Fibroblast of skin of right quadriceps (primary cell): ENCODE data around the gene LAMA5.

ENCODE experiments used
- DNase-seq: peaks from one replicate; pipeline ENCODE4 v3.0.0-alpha.2; 2013

LAMA5 gene

DNA sequence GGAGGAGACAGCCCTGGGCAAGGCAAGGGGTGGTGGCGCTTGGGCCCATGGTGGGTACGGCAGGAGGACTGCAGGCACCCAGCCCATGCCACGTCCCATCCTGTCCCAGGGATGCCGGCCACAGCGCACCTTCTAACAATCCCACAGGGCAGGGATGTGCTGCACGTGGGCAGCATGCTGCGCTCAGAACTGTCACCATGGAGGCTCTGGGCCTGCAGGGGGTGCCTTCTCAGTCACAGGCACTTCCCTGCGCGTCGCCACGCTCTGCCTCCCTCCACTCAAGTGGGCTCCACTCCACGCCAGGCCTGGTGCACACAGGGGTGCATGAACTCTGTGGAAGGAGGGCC lies 37.6 kb upstream of the LAMA5 start:
- DNase-seq = no peak

DNA sequence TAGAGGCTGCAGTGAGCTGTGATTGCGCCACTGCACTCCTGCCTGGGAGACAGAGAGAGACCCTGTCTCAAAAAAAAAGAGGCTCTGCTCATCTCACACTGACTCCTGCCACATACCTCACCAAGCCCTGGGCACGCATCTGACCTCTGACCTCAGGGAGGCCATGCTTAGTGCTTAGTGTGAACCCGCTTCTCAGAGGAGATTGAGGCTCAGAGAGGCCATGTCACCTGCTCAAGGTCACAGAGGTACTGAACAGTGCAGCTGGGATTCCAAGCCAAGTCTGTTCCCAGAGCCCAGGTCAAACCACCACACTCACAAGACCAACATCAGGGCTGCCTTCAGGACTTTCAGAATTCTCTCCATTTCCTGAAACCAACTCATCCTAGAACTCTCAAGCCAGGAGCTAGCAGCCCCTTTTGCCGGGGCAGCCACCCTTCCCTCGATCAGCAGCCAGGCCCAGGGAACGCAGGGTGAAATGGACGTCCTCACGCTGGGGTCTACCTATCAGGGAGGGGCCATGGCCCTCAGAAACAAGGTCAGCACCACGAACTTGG lies 37.1 kb upstream of the LAMA5 start:
- DNase-seq = no peak

DNA sequence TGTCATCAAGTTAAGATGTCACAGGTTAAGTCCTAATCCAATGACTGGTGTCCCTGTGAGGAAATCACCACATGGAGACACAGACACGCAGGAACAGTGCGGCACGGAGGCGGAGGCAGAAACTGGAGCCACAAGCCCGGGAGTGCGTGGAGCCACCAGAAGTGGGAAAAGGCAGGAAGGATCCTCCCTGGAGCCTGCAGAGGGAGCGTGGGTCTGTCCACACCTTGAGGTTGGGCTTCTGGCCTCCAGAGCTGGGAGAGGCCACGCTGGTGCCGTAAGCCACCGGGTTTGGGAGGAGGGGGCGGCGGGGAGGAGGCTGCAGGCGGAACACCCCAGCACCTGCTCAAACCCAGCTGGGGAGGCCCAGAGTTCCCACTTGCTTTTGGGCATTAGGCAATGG lies 36.2 kb upstream of the LAMA5 start:
- no peak for DNase-seq

DNA sequence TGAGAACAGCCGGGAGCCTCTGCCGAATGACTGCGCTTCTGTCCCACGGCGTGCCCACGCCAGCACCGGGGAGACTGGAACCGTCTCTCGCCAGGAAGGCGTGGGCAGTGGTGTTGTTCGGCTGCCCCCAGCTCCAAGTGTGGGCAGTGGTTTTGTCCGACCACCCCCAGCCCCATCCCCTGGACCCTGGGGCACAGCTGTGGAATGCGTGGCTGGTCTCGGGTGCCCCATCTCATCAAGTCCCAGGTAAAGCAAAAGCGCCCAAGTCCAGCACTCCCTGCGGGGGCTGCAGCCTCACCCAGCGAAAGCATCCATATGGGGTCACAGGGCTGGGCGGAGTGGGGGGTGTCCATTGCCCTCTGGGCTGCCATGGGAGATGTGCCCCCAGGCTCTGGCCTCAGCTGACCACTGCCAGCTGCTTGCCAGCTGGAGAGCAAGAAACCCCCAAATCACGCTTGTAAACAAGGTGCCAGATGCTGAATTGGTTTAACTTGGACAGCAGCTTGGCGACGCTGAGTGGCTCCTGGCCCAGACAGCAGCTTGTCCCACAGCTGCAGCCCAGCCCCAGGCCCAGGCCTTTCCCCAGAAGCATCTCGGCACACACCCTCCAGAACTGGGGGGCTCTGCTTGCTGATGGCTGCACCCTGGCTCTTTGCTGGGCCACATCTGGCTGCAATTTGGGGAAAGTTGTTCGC lies 35.5 kb upstream of the LAMA5 start:
- DNase-seq = no peak

DNA sequence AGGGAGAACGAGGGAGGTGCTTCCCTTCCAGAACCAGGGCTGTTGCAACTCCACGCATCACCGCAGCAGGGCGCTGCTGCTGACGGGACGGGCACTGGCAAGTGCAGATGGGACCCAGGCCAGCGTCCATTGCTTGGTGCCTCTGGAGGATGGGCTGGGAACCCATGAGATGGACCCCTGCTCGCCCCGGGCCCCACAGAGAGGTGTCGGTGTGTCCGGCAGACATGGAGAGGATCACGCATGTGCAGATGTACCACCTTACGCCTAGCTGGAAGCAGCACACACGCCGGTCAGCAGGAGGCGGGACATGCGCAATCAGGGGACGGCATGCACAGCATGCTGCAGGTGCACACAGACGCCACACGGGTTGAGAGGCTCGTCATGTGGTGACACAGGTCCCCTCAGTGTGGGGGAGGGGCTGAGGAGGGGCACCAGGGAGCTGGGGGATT lies 34.2 kb upstream of the LAMA5 start:
- DNase-seq = no peak

DNA sequence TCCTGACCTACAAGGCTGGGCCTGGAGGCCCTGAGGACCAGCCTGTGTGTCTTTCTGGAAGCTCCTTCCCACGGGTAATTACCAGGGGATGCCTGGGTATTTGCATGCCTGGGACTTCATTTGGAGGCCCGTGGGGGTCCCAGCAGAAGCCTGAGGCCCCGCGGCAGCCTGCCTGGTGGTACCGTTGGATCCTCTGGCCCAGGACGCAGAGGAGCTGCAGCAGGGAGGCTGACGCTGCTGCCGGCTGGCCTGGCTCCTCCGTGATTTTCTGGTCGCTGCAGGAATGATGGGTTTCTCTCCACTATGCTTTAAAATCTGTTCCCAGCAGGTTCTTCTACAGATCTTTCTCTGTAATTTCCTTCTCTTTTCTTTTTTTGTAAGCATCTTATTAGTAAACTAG lies 33.4 kb upstream of the LAMA5 start:
- DNase-seq = no peak

DNA sequence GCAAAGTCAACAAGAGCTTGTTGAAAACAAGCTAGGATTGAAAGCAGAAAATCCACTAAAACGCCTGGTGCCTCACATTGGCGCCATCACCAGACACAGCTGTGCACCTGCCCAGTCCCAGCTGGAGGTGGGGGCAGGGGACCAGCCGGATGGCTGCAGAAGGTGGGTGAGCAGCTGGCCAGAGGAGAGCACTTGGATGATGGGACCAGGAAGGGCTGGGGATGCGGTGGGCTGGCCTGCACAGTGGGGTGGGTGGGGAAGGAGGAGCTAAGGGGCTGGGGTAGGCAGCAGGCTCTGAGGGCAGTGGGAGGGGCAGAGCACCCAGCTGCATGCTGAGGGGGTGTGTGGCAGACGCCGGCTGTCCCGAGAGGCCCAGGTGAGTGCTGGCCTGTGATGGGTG lies 32.9 kb upstream of the LAMA5 start:
- no peak for DNase-seq

DNA sequence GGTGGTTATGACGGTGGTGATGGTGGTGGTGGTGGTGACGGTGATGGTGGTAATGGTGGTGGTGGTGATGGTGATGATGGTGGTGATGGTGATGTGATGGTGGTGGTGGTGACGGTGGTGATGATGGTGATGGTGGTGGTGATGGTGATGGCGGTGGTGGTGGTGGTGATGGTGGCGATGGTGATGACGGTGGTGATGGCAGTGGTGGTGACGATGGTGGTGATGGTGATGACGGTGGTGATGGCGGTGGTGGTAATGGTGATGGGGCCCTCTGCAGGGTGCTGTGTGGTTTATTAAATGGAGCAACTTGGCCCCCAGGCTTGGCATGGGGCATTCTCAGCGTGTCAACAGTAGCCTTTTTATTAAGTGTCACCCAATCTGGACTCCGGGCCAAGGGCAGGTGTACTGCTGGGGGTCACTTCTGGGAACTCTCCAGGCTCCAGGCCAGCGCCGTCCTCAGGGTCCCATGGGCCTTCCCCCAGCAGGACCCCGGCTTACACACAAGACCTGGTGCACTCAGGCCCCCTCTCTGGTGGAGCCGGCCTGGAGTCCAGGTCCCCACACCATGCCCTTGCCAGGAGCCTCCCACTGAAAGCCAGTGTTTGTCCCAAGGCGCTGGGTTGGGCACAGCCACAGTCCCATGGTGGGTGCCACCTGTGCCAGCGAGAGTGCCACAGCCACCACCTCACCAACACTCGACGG lies 31.2 kb upstream of the LAMA5 start:
- DNase-seq = no peak

DNA sequence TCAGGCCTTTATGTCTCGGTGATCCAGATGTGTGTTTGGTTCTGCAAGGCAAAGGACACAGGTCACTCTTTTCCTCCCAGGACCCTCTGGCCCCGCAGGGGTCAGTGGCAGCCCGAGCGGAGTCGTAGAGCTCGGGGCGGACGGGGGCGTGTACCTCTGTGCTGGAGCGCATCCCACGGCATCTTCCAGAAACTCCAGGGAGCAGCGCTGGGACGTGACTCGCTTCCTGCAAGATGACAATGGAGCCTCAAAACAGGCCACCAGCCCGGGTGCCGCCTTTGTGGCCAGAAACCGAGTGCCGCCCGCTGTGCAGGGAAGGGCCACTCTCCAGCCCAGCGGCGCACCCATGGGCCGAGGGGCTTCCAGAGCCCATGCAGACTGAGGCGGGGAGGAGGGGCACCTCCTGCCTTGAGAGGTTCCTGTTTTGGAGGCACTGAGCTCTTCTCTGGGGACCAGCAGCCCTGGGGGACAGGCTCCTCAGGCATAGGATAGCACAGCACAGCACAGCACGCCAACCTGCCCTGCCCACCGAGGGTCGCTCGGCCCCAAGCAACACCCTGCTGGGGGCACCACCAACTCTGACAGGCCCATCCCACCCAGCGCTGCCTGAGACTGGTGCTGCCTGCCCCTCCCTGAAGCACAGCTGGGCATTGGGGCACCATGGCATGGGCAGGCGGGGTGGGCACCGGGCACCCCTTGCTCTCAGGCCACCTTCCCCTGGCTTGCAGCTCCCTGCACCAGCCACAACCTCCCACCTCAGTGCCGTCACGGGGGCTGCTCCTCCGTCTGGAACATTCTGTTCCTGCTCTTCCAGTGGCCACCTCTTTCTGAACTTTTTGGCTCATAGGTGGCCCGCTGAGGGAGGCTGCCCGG lies 29.5 kb upstream of the LAMA5 start:
- no peak for DNase-seq

DNA sequence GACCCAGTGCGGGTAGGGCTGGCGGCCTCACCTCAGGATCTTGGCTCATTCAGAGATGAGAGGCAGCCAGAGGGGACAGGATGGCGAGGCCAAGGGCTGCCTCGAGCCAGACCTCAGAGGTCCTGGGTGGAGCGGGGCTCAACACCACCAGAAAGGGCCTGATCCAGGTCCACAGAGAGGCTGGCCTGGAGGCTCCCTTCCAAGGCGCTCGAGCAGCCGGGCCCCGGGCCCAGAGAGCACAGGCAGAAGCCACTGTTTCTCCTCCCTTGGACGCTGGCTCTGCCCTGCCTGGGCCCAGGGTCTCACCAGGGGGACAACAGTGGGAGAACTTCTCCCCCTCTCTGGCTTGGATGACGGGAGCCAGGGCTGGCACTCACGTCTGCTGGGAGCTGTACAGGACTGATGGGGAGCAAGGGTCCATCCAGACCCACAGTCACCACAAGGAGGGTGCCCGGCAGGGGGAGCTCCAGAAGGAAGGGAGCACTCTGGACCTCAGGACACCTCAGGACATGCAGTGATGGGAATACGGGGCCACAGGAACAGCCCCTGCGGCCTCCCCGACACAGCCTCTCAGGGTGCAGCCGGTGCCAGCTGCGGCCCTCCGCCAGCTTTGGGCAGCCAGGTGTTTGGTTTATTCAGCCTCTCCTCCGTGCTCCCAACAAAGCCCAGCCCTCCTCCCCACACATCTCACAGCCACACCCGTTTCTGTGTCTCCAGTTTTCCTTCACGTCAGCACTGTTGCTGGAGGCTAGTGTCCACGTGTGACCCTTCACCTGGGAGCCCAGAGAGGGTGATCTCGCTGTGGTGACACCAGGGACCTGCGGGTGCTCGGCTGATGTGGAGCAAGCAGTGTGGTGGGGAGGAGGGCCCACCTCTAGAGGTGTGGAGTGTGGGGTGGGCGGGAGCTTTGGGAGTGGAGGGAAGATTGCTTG lies 28.5 kb upstream of the LAMA5 start:
- DNase-seq = no peak

DNA sequence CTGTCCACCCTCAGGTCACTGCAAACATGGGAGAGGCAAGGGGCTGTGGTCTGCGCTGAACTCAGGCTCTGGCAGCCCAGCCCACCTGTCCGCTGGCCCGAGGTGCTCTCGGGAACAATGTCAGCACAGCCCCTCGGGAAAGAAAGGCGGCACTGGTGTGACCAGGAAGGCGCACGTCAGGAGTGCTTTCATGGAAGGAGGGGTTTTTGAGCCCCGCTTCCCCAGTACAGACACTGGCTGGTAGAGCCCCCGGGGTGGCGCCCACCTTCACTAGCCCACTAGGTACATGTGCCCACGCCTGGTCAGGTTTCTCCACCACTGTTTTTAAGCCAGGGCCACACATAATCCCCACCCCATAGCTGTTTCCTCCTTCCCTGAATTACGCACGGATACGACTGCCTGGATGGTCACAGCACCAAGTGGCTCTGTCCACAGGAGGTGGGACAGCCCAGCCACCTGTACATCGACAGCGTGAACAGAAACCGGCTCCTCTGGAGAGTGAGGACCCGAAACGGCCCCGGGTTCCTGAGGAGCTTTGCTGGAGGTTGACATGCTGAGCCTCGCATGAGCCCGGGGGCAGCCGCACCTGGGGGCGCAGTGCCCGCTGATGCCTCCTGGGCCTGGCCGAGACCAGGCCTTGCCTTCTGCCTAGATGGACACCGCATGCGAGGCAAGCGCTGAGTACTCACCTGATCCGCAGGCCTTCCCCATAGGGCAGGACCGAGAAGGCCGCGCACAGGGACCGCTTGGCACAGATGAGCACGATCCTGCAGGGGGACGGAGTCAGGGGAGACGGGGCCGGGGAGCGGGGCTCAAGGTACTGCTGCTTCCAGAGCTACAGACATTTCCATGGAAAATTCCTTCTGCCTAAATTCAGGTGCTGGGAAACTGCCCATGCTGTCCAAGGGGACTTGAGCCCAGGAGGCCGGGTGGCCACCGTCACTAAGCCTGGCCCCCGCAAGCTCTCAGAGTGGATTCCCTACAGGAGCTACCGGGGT lies 27.4 kb upstream of the LAMA5 start:
- DNase-seq = no peak

DNA sequence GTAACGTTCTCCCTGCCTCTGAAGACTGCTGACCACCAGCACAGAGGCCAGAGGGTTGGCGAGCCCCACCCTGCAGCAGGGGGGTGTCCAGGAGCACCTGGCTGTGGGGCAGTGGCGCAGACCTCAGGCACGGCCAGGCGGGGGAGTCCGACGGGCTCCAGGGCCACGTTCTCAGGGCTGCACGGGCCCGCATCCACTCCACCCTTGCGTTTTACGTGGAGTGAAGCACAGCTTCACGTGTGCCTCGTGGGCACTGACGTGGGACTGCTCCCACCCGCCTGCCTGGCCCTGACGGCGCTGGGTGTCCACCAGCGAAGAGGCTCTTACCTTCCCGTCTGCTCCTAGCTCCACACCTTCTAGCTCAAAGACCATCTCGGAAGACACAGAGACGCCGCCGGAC lies 26.7 kb upstream of the LAMA5 start:
- no peak for DNase-seq

DNA sequence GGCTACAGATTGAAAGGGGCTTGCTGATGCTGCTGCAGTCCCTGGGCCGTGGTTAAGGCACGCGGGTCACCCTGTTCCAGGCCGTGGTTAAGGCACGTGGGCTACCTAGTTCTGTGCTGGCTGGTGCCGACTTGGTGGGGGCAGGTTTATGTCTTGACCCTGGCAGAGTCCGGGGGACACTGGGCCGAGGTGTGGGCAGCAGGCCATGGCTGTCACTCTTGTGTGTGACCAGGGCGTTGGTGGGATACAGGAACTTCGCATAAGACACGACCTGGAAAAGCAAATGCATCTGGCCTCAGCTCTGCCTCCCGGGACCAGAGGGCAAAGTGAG lies 26.2 kb upstream of the LAMA5 start:
- DNase-seq = no peak

DNA sequence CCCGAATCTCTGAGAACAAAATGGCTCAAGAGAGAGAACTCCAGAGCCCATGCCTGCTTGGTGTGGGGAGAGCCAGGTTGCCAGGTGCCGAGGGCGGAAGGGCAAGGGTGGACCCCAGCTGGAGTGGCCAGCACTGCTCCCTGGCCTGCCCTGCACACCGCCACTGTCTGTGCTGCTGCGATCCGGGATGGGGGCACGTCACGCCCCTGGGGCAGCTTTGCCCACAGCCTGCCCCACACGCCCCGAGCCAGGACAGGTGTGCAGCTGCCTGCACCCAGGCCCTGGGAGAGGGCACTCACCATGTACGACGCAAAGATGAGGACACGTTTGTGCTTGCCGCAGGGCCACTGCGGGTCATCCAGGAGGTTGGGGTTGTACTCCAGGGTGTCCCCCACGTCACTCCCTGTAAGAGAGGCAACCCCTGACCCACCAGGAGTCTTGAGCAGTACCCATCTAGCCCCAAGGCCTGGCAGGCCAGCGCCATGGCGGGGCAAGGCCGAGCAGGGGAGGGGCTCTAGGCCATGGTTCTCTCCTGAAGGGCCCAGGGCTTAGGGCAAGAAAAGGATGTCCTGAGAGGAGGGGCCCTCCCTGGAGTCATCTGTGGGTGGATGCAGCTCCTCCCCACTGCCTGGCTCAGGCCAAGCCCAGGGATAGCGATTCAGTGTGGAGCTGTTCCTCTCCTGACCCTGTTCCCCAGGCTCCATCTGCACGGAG lies 25.7 kb upstream of the LAMA5 start:
- DNase-seq = no peak

DNA sequence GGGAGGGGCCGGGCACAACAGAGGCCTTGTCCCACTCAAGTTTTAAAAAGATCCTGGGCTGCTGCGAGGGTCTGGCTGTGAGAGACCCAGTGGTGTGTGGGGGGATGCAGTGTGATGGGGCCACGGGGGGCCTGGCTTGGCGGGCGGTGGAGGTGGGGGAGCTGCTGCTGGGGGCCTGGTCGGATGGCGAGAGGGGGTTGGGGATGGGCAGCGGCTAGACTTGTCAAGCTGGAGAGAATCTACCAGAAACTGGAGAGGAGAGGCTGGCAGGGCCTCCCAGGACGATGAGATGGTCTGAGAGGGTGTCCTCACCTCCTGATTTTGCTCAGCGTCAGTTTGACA lies 24.9 kb upstream of the LAMA5 start:
- DNase-seq = no peak

DNA sequence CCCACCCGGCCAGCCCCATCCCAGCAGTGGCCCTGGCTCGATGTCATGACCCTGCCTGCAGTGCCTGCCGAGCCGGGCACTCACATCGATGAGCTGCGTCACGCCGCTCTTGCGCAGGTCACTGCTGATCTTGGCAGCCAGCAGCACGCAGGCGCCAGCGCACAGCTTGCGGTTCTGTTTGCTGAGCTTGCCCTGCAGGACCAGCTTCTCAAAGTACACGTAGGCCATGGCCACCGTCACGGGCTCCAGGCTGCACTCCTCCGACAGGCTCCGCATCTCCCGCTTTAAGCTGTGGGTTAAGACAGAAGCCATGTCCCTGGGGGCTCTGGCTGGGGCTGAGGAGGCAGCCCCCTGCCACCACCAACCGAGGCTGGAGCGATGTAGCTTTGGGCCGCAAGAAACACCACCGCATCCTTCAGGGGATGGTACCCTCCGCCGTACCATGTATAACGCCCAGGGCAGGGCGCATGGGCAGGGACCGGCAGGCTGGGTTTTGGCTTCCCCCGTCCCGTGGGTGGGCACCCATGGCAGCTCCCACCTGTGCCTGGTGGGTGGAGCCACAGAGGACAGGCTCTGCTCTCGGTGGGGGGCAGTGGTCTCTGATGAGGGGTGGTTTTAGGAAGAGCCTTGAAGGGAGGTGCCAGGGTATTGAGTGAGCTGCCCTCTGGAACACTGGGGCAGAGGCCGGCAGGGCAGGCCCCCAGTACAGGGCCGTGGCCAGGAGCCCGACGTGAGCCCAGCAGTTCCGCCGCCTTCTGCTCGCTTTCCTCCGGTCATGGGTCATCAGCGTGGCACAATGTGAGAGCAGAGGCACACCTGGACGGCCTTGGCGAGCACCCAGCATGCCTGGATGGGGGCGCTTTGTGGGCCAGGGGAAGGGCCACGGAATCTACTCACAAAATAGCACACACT lies 24.3 kb upstream of the LAMA5 start:
- no peak for DNase-seq

DNA sequence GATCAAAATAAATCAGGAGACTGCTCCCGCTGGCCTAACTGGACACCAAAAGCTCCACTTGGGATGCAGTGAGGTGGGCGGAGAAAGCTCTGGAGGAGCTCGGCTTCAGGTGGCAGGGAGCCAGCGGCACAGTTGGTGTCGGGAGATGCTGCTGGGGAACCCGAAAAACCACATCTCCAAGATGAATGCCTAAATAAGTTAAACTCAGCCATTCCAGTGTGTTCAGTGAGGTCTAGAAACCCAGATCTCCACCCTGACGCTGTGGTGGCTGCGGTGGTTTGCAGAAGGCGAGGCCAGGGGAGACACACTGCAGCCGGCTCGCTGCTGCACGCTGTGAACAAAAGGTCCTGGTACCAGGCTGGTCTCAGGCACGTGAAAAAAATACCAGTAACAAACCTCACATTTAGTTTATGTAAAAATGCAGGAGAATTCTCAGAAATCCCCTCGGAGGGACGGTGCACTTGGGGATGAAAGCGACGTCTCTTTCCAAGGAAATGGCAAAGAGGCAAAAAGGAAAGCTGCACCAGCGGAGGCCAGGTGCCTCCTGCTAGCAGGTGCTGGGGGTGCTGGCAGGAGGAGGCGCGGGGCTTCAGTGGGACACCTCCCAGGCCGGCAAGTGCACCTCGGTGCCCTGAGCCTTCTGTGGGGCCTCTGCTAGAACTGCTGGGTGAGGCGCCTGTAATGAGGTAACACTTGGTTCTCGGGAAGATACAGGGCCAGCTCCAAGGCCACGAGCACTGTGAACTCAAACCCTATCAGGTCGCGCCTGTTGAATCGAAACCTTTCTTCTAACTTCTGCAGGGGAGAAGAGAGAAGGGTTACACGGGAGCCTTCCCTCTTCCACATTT lies 23.4 kb upstream of the LAMA5 start:
- no peak for DNase-seq

DNA sequence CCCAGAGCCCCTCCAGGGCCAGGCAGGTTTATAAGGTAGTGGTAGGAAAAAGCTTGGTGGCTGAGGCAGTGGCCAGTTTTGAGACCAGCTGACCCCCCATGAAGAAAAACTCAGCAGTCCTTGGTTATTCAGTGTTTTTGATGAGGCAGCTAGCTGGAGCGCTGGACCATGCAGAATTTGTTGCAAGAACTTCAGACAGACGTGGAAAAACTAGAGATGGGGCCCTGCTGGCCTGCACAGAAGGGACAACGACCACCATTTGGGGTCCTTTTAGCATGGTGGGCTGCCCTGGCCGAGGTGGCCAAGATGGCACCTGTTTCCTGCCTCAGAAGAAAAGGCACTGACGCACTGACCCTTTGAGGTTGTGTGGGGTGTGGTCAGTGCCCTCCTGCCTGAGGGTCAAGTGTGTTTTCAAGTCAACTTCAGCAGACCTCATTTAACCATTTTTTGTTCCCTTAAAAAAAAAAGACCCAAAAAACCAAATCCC lies 22.5 kb upstream of the LAMA5 start:
- no peak for DNase-seq
